CD4-positive, alpha-beta T cell (primary cell): ENCODE measurements around the gene EMC8. TPM values are rescaled to one million over a fixed set of nuclear protein-coding genes. Genes with fewer than 3 reads are reported as not detected.
"Not testable (repeated sequence)": the region's sequence is repeated elsewhere in the genome, so short reads cannot be mapped to it uniquely, and the experiment has no call there.

Experiments
- ATAC-seq: fragments of 200-7000 bp; cut with Tn5 transposase; one replicate; pipeline ENCODE4 v1.10.0; 2022; ENCODE audit warnings: mild to moderate bottlenecking; ENCODE audit not compliant: poor library complexity
- CTCF ChIA-PET: fragments of 350-600 bp; sonication (Branson Sonifier 250); formaldehyde crosslinking; loops from one replicate; lab custom pipeline; 2021; ENCODE audit warnings: antibody characterized with exemption, inconsistent platforms; lab: Charles Lee
- POLR2A ChIA-PET: fragments of 350-600 bp; sonication (Branson Sonifier 250); formaldehyde crosslinking; loops from one replicate; lab custom pipeline; 2021; ENCODE audit warnings: antibody characterized with exemption, inconsistent platforms; lab: Charles Lee
- DNase-seq, 14 experiments: peaks; one replicate each; pipeline ENCODE4 v3.0.0-alpha.2; 2013 to 2020; ENCODE audit warnings: mixed read lengths in 2 of 14
- H3K27ac ChIP-seq, 2 donors: one replicate each; pipeline versions ENCODE4 v1.5.1 to v1.7.0; 2013; ENCODE audit warnings: low read length in 2 of 2, low read depth in 1 of 2, mild to moderate bottlenecking in 1 of 2
- H3K27me3 ChIP-seq, 2 experiments: 1 replicate in 1 of 2; 2 replicates in 1 of 2; pipeline versions ENCODE4 v1.6.1 to v1.7.0; 2013; ENCODE audit warnings: low read length in 2 of 2, control low read depth in 1 of 2, mild to moderate bottlenecking in 1 of 2, moderate library complexity in 1 of 2; ENCODE audit not compliant: insufficient read depth in 2 of 2, control insufficient read depth in 1 of 2
- H3K36me3 ChIP-seq: one replicate; pipeline ENCODE4 v1.6.1; 2013; ENCODE audit warnings: low read length, control low read depth; ENCODE audit not compliant: insufficient read depth
- H3K4me1 ChIP-seq: one replicate; pipeline ENCODE4 v1.6.1; 2013; ENCODE audit warnings: low read length, control low read depth; ENCODE audit not compliant: insufficient read depth
- H3K4me3 ChIP-seq: one replicate; pipeline ENCODE4 v1.5.1; 2013; ENCODE audit warnings: mild to moderate bottlenecking, low read length, moderate library complexity
- H3K9me3 ChIP-seq, 2 experiments: 1 replicate in 1 of 2; 2 replicates in 1 of 2; pipeline versions ENCODE4 v1.6.1 to v1.7.0; 2013; ENCODE audit warnings: low read length in 2 of 2, mild to moderate bottlenecking in 2 of 2, control low read depth in 1 of 2, moderate library complexity in 1 of 2; ENCODE audit not compliant: control insufficient read depth in 1 of 2, insufficient read depth in 1 of 2
- H3K27ac Mint-ChIP-seq: one replicate; pipeline ENCODE4 v1.8.0; 2020; ENCODE audit warnings: mixed read lengths
- H3K27me3 Mint-ChIP-seq: one replicate; pipeline ENCODE4 v1.8.0; 2021; ENCODE audit warnings: mixed read lengths
- H3K36me3 Mint-ChIP-seq: one replicate; pipeline ENCODE4 v1.8.0; 2021; ENCODE audit warnings: low read depth, mixed read lengths
- H3K4me1 Mint-ChIP-seq: one replicate; pipeline ENCODE4 v1.8.0; 2021; ENCODE audit warnings: low read depth, mixed read lengths
- H3K4me3 Mint-ChIP-seq: one replicate; pipeline ENCODE4 v1.8.0; 2020; ENCODE audit warnings: mild to moderate bottlenecking, mixed read lengths
- H3K9me3 Mint-ChIP-seq: one replicate; pipeline ENCODE4 v1.8.0; 2020; ENCODE audit warnings: mixed read lengths
- CTCF ChIP-seq: fragments of 200-600 bp; IDR thresholded peaks from one replicate; pipeline ENCODE4 v1.8.0; 2022; ENCODE audit warnings: antibody characterized with exemption, mild to moderate bottlenecking
- intact Hi-C, 2 experiments: fragments of 100-400 bp; cut with DNase I in 1 of 2; cut with micrococcal nuclease in 1 of 2; formaldehyde crosslinking; loops; one replicate each; pipeline versions ENCODE4 v1.15.1 to v1.9.0; 2023 to 2025; cut with DNase I, micrococcal nuclease
- total RNA-seq, 174 experiments: library from RNA in 2 of 174; stranded (reverse) in 2 of 174; gene quantifications; one replicate each; pipeline ENCODE4 v1.2.3 and lab custom pipeline; 2021 to 2026

Gene EMC8
- total RNA-seq, 2 experiments from 2014 or later, result 38.9 to 41.7 TPM

- ChIA-PET CTCF (interaction anchor here (1.0 to 3.4 kb wide), 16 partner anchors 9 to 195 kb away, joined by 3 to 53 read pairs (median 5); partner anchors contain the start of gene IRF8), POLR2A (interaction anchor here (0.9 to 1.7 kb wide), 3 partner anchors 166 to 196 kb away, joined by 3 to 8 read pairs (median 8); no protein-coding TSS in a partner anchor)
- ATAC-seq (peak; percentile 22), DNase-seq (no peak)
- H3K4me3 Mint-ChIP-seq, result no peak overlapping the region
- H3K9me3 Mint-ChIP-seq, result no peaks in the 10 kb centered on the region
- Histone ChIP-seq H3K27ac (no peak overlapping the region), H3K9me3 (no peaks in the 10 kb centered on the region), H3K27me3 (no peaks in the 10 kb centered on the region), H3K36me3 (no peaks in the 10 kb centered on the region), H3K4me1 (peaks cover 12% of the 10 kb centered on the region), H3K4me3 (no peak overlapping the region)
- H3K27me3 Mint-ChIP-seq, result no peaks in the 10 kb centered on the region
- intact Hi-C loops, result loop anchor here (1.0 to 10.0 kb wide), 5 partner anchors 74 to 694 kb away; partner anchors contain the start of genes IRF8 (in 2 of the 2) and FOXF1 (in 1 of the 2)
- peaks cover 15% of the 10 kb centered on the region for H3K4me1 Mint-ChIP-seq
- H3K27ac Mint-ChIP-seq, result no peak overlapping the region
- no peak for TF ChIP-seq CTCF
- no peaks in the 10 kb centered on the region for H3K36me3 Mint-ChIP-seq
Measured at GRCh38 chr16:85820604-85821372, 21.4 kb upstream of the EMC8 start.

- DNase-seq, result no peak
- H3K9me3 ChIP-seq, result no peaks in the 10 kb centered on the region
- intact Hi-C loops, result loop anchor here (1.0 to 10.0 kb wide), 4 partner anchors 75 to 701 kb away; partner anchors contain the start of genes IRF8 (in 2 of the 2) and FOXF1 (in 1 of the 2)
- no peaks in the 10 kb centered on the region for H3K27me3 ChIP-seq
- ATAC-seq, result no peak
- H3K9me3 Mint-ChIP-seq, result no peaks in the 10 kb centered on the region
- H3K27ac ChIP-seq, result no peak overlapping the region
- H3K27me3 Mint-ChIP-seq, result no peaks in the 10 kb centered on the region
- H3K4me3 Mint-ChIP-seq, result no peak overlapping the region
- no peak overlapping the region for H3K4me3 ChIP-seq
- ChIA-PET CTCF (interaction anchor here (0.9 to 3.4 kb wide), 5 partner anchors 9 to 196 kb away, joined by 3 to 43 read pairs (median 3); no protein-coding TSS in a partner anchor), POLR2A (no interaction called here)
- H3K36me3 Mint-ChIP-seq, result no peaks in the 10 kb centered on the region
- peaks cover 15% of the 10 kb centered on the region for H3K4me1 Mint-ChIP-seq
- no peaks in the 10 kb centered on the region for H3K36me3 ChIP-seq
- H3K4me1 ChIP-seq, result peaks cover 12% of the 10 kb centered on the region
- no peak overlapping the region for H3K27ac Mint-ChIP-seq
- no peak for TF ChIP-seq CTCF
Measured at GRCh38 chr16:85819771-85820170, 20.4 kb upstream of the EMC8 start.

GRCh38 chr16:85819245-85819644 lies 19.9 kb upstream of the EMC8 start:
- ATAC-seq (peak; percentile 73), DNase-seq (peak; percentile 72 to 91 (median 82))
- Mint-ChIP-seq H3K27me3 (no peaks in the 10 kb centered on the region), H3K4me1 (peaks cover 15% of the 10 kb centered on the region), H3K4me3 (no peak overlapping the region), H3K27ac (no peak overlapping the region), H3K9me3 (no peaks in the 10 kb centered on the region), H3K36me3 (no peaks in the 10 kb centered on the region)
- Histone ChIP-seq H3K27ac (no peak overlapping the region), H3K4me3 (no peak overlapping the region), H3K36me3 (no peaks in the 10 kb centered on the region), H3K9me3 (no peaks in the 10 kb centered on the region), H3K4me1 (peaks cover 12% of the 10 kb centered on the region), H3K27me3 (no peaks in the 10 kb centered on the region)
- CTCF ChIA-PET, result interaction anchor here (0.9 to 3.4 kb wide), 5 partner anchors 9 to 197 kb away, joined by 3 to 43 read pairs (median 3); no protein-coding TSS in a partner anchor
- intact Hi-C loops, result loop anchor here in 1 of 2 experiments (1.0 kb wide), 1 partner anchor 701 kb away; no protein-coding TSS in a partner anchor
- POLR2A ChIA-PET, result no interaction called here
- TF ChIP-seq CTCF, result peak; percentile 79

DNA sequence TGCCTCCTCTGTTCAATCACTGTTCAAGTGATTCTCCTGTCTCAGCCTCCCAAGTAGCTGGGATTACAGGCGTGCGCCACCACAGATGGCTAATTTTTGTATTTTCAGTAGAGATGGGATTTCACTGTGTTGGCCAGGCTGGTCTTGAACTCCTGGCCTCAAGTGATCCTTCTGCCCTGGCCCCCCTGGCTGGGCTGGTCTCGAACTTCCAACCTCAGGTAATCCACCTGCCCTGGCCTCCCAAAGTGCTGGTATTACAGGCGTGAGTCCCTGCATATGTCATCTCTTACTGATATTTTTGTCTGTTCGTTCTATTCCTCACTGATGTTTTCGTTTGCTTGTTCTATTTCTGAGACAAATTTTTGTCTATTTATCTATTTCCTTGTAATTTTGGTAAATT lies 17.9 kb upstream of the EMC8 start:
- intact Hi-C loops, H3K27me3 Mint-ChIP-seq, H3K4me3 Mint-ChIP-seq, POLR2A ChIA-PET, DNase-seq, H3K27me3 ChIP-seq, H3K27ac ChIP-seq, H3K36me3 ChIP-seq, ATAC-seq, H3K4me3 ChIP-seq, H3K27ac Mint-ChIP-seq, H3K9me3 ChIP-seq, H3K9me3 Mint-ChIP-seq, H3K36me3 Mint-ChIP-seq: not testable (repeated sequence)
- H3K4me1 ChIP-seq, result peaks cover 12% of the 10 kb centered on the region
- CTCF ChIA-PET, result interaction anchor here (0.6 kb wide), 1 partner anchor 170 kb away, joined by 9 read pairs; no protein-coding TSS in a partner anchor
- peaks cover 15% of the 10 kb centered on the region for H3K4me1 Mint-ChIP-seq
